SK-MEL-5 (cell line): Measurements from ENCODE around the gene SH3D19. TPM values are rescaled to one million over a fixed set of nuclear protein-coding genes. Genes with fewer than 3 reads are reported as not detected.
"Not testable (repeated sequence)": the region's sequence is repeated elsewhere in the genome, so short reads cannot be mapped to it uniquely, and the experiment has no call there.

Experiments used
- DNase-seq: peaks from one replicate; pipeline ENCODE4 v3.0.0-alpha.2; 2016; ENCODE audit warnings: low read depth, low spot score
- in situ Hi-C: cut with HindIII; loops from 2 replicates; pipeline ENCODE4 v1.10.0; 2016; ENCODE audit warnings: low sequenced_read_pairs, high pct_unique_total_duplicates, low pct_unique_long_range_greater_than_20kb
- small RNA-seq, 2 experiments: library from RNA; depleted of rRNA; stranded (forward); fragments of <200 nt; gene quantifications; one replicate each; pipeline ENCODE3, GENCODE V24; 2014
- total RNA-seq: library from RNA; depleted of rRNA; stranded (reverse); fragments of >200 nt; shearing (Covaris generic); gene quantifications from 2 replicates; pipeline ENCODE4 v1.2.3, GENCODE V29; 2014; rRNA removed

Gene SH3D19
- total RNA-seq, 1 experiment from 2014 or later, result 16.0 TPM

GRCh38 chr4:151104621-151105020 is 220.8 kb downstream of the SH3D19 start:
- in situ Hi-C loops, result no loop called here
- DNase-seq, result no peak

- no peak for DNase-seq
- in situ Hi-C loops, result no loop called here
Measured at GRCh38 chr4:151103758-151104157, 221.6 kb downstream of the SH3D19 start.

GRCh38 chr4:151100531-151100930 is 224.9 kb downstream of the SH3D19 start:
- in situ Hi-C loops, result no loop called here
- no peak for DNase-seq

- in situ Hi-C loops, result no loop called here
Measured at GRCh38 chr4:151099976-151100417, 225.4 kb downstream of the SH3D19 start.

GRCh38 chr4:151099229-151099975 is 226.0 kb downstream of the SH3D19 start, which contains the start of gene RPS3A:
Gene RPS3A, plus strand, starts transcription at chr4:151099628. Its CDS starts 25 bp downstream, at chr4:151099653.
- in situ Hi-C loops, result no loop called here
- DNase-seq, result peak; percentile 94

More at GRCh38 chr4:151099976-151100417, 225.4 kb downstream of the SH3D19 start:
- no peak for DNase-seq

GRCh38 chr4:151098979-151099228 is 226.5 kb downstream of the SH3D19 start:
- in situ Hi-C loops, result no loop called here
- DNase-seq, result no peak

GRCh38 chr4:151097759-151098158 is 227.6 kb downstream of the SH3D19 start:
- in situ Hi-C loops, result no loop called here
- no peak for DNase-seq

- no peak for DNase-seq
- in situ Hi-C loops, result no loop called here
Measured at GRCh38 chr4:151095142-151095541, 230.3 kb downstream of the SH3D19 start.

GRCh38 chr4:151094290-151094751 is 231.1 kb downstream of the SH3D19 start:
- in situ Hi-C loops, result no loop called here
- no peak for DNase-seq

GRCh38 chr4:151093203-151093602 is 232.2 kb downstream of the SH3D19 start:
- in situ Hi-C loops, result no loop called here
- no peak for DNase-seq

- in situ Hi-C loops, result no loop called here
- no peak for DNase-seq
Measured at GRCh38 chr4:151092488-151092887, 232.9 kb downstream of the SH3D19 start.

GRCh38 chr4:151091047-151091446 is 234.4 kb downstream of the SH3D19 start:
- DNase-seq, result no peak
- in situ Hi-C loops, result no loop called here

- no peak for DNase-seq
- in situ Hi-C loops, result no loop called here
Measured at GRCh38 chr4:151087467-151087866, 237.9 kb downstream of the SH3D19 start.

- in situ Hi-C loops, DNase-seq: not testable (repeated sequence)
Measured at GRCh38 chr4:151077978-151078377, 247.4 kb downstream of the SH3D19 start.

GRCh38 chr4:151074416-151074916 is 250.9 kb downstream of the SH3D19 start:
- no peak for DNase-seq
- in situ Hi-C loops, result no loop called here

Small RNA genes within 50 kb of the gene (small RNA-seq; reads per million reads assigned to genes)
- gene AC104819.2, result 0 reads per million in 2 experiments
- gene RNU6-1282P, result 0 reads per million in 2 experiments
- 0 reads per million in 2 experiments for gene SNORD73A
- gene SNORD73B, result 0.29 to 3.0 reads per million in 2 experiments

Other genes with a start within 250 kb of the SH3D19 start
- 3,064 and 3,163 TPM in 2 replicates for gene RPS3A, start 226.0 kb downstream of the SH3D19 start, total RNA-seq
- gene PRSS48, start 48.4 kb downstream of the SH3D19 start, total RNA-seq, result not detected in 2 replicates
- 1.8 and 2.7 TPM in 2 replicates for gene FHIP1A, start 83.6 kb upstream of the SH3D19 start, total RNA-seq